HepG2 (cell line): ENCODE results near the gene TRMU. TPM values are rescaled to one million over a fixed set of nuclear protein-coding genes. Genes with fewer than 3 reads are reported as not detected.
A peak's percentile ranks its signal among the peaks of the same experiment; 100 is the strongest.

Source experiments
- AHDC1 ChIP-seq: sonication (generic); formaldehyde crosslinking; IDR thresholded peaks from 2 replicates; pipeline ENCODE4 v1.5.1; 2020; ENCODE audit warnings: mild to moderate bottlenecking, missing genetic modification reagents, borderline replicate concordance
- ATF3 ChIP-seq: sonication (generic); formaldehyde crosslinking; IDR thresholded peaks from 2 replicates; pipeline ENCODE4 v1.4.0; 2020; ENCODE audit warnings: missing genetic modification reagents
- ATF4 ChIP-seq, 2 experiments: fragments of 450-650 bp in 1 of 2; sonication (generic) in 1 of 2; formaldehyde crosslinking; IDR thresholded peaks; 2 replicates each; pipeline versions ENCODE4 v1.5.0 to v1.8.0; 2020 to 2022; ENCODE audit warnings: mild to moderate bottlenecking in 1 of 2, missing genetic modification reagents in 1 of 2
- BHLHE40 ChIP-seq: IDR thresholded peaks from 2 replicates; pipeline ENCODE4 v1.6.1; 2011; ENCODE audit warnings: low read length, improper control_type of control experiment
- E2F5 ChIP-seq: sonication (generic); formaldehyde crosslinking; conservative IDR thresholded peaks from 2 replicates; pipeline ENCODE4 v1.4.0; 2020; ENCODE audit warnings: missing genetic modification reagents
- FOXO1 ChIP-seq: sonication (generic); formaldehyde crosslinking; IDR thresholded peaks from 2 replicates; pipeline ENCODE4 v1.4.0; 2020; ENCODE audit warnings: missing genetic modification reagents
- HNF4G ChIP-seq, 2 experiments: sonication (generic) in 1 of 2; formaldehyde crosslinking in 1 of 2; IDR thresholded peaks; 2 replicates each; pipeline versions ENCODE4 v1.4.0 to v1.6.1; 2011 to 2020; ENCODE audit warnings: borderline replicate concordance in 2 of 2, low read depth in 2 of 2, mild to moderate bottlenecking in 2 of 2, low read length in 1 of 2, missing genetic modification reagents in 1 of 2, moderate library complexity in 1 of 2
- HNRNPUL1 ChIP-seq: fragments of 200-400 bp; formaldehyde crosslinking; IDR thresholded peaks from 2 replicates; pipeline ENCODE4 v1.6.1; 2017; ENCODE audit warnings: low read depth, mild to moderate bottlenecking, low read length, moderate library complexity
- HOXA7 ChIP-seq: sonication (generic); formaldehyde crosslinking; IDR thresholded peaks from 2 replicates; pipeline ENCODE4 v1.8.1; 2022; ENCODE audit warnings: mild to moderate bottlenecking, missing genetic modification reagents, moderate library complexity
- KAT2B ChIP-seq: fragments of 150-350 bp; IDR thresholded peaks from 2 replicates; pipeline ENCODE4 v1.6.1; 2014; ENCODE audit warnings: low read depth, low read length, borderline replicate concordance
- SNAI1 ChIP-seq: sonication (generic); formaldehyde crosslinking; IDR thresholded peaks from 2 replicates; pipeline ENCODE4 v1.5.0; 2020; ENCODE audit warnings: mild to moderate bottlenecking, missing genetic modification reagents, borderline replicate concordance
- STAT5B ChIP-seq: sonication (generic); formaldehyde crosslinking; IDR thresholded peaks from 2 replicates; pipeline ENCODE4 v1.4.0; 2020; ENCODE audit warnings: missing genetic modification reagents
- YEATS4 ChIP-seq: sonication (generic); formaldehyde crosslinking; IDR thresholded peaks from 2 replicates; pipeline ENCODE4 v1.4.0; 2020; ENCODE audit warnings: missing genetic modification reagents, borderline replicate concordance
- ZNF232 ChIP-seq: sonication (generic); formaldehyde crosslinking; IDR thresholded peaks from 2 replicates; pipeline ENCODE4 v1.4.0; 2020; ENCODE audit warnings: missing genetic modification reagents, borderline replicate concordance
- ZNF263 ChIP-seq: sonication (generic); formaldehyde crosslinking; IDR thresholded peaks from 2 replicates; pipeline ENCODE4 v1.4.0; 2020; ENCODE audit warnings: missing genetic modification reagents
- ZNF362 ChIP-seq: sonication (generic); formaldehyde crosslinking; IDR thresholded peaks from 2 replicates; pipeline ENCODE4 v1.4.0; 2020; ENCODE audit warnings: missing genetic modification reagents, mild to moderate bottlenecking, borderline replicate concordance
- ZNF746 ChIP-seq: sonication (generic); formaldehyde crosslinking; IDR thresholded peaks from 2 replicates; pipeline ENCODE4 v1.8.0; 2022; ENCODE audit warnings: mild to moderate bottlenecking, missing genetic modification reagents
- ZNF788 ChIP-seq: sonication (generic); formaldehyde crosslinking; IDR thresholded peaks from 2 replicates; pipeline ENCODE4 v1.5.0; 2020; ENCODE audit warnings: mild to moderate bottlenecking, missing genetic modification reagents, borderline replicate concordance
- ZSCAN25 ChIP-seq: sonication (generic); formaldehyde crosslinking; IDR thresholded peaks from 2 replicates; pipeline ENCODE4 v1.8.0; 2022; ENCODE audit warnings: mild to moderate bottlenecking, missing genetic modification reagents
- polyA plus RNA-seq, 8 experiments: library from polyadenylated mRNA; depleted of rRNA in 3 of 8; stranded (reverse) in 7 of 8; unstranded in 1 of 8; fragments of >200 nt; fragmentation: Illumina TruSeq in 4 of 8; extraction: Trizol in 4 of 8; gene quantifications; 2 replicates each; pipeline versions ENCODE4 v1.2.1 to v1.2.3, GENCODE V29; 2011 to 2016; ENCODE audit warnings: low read depth in 4 of 8, missing spikeins in 1 of 8, mixed read lengths in 1 of 8; ENCODE audit not compliant: insufficient read depth in 1 of 8
- total RNA-seq, 5 experiments: library from RNA; depleted of rRNA; stranded (reverse); fragments of >200 nt; fragmentation: Illumina TruSeq; extraction: Trizol; gene quantifications; 2 replicates each; pipeline ENCODE4 v1.2.3, GENCODE V29; 2016; ENCODE audit warnings: low read depth in 1 of 5

Gene TRMU
- total and polyA plus RNA-seq, 2 of the 13 experiments (the other 11 are each of a cell fraction or from before 2014, with no cell fraction given), result 31.0 to 50.2 TPM

GRCh38 chr22:46362203-46362933 lies 26.9 kb downstream of the TRMU start (continued):
- no peak for TF ChIP-seq SNAI1
- TF ChIP-seq ZNF362 (CRISPR knock-in tag), result no peak
- peak; percentile 41; the same call in 1 of the 2 replicates for TF ChIP-seq HNF4G (IDR thresholded peaks at IDR 0.05; ENCODE audit: borderline replicate concordance, low read depth, low read length)
- no peak for TF ChIP-seq HNF4G (CRISPR knock-in tag; IDR thresholded peaks at IDR 0.05; ENCODE audit: borderline replicate concordance, low read depth)
- TF ChIP-seq ZNF746 (CRISPR knock-in tag), result no peak
- no peak for TF ChIP-seq ZNF232 (CRISPR knock-in tag)
- TF ChIP-seq ZNF263, result no peak
- no peak for TF ChIP-seq HNRNPUL1
- 0 out of 2 replicates have a peak, but pooled peaks have one; percentile 14 for TF ChIP-seq ZNF788 (CRISPR knock-in tag)
- peak; percentile 62; the same call in 1 of the 2 replicates for TF ChIP-seq ZSCAN25 (CRISPR knock-in tag)
- TF ChIP-seq ATF3 (CRISPR knock-in tag), result 0 out of 2 replicates have a peak, but pooled peaks have one; percentile 40
- TF ChIP-seq STAT5B, result no peak
- TF ChIP-seq E2F5, result no peak
- no peak for TF ChIP-seq HOXA7 (CRISPR knock-in tag)
- 0 out of 2 replicates have a peak, but pooled peaks have one; percentile 53 for TF ChIP-seq FOXO1 (CRISPR knock-in tag)
- peak in 1 of 2 experiments; percentile 74; a peak in 2 of 4 replicates for TF ChIP-seq ATF4 (CRISPR knock-in tag; IDR thresholded peaks at IDR 0.05)
- no peak for TF ChIP-seq KAT2B
- no peak for TF ChIP-seq YEATS4
- no peak for TF ChIP-seq BHLHE40
- TF ChIP-seq AHDC1 (CRISPR knock-in tag), result 0 out of 2 replicates have a peak, but pooled peaks have one; percentile 18
